H9 (cell line): ENCODE data around the gene TMEM238. TPM values are rescaled to one million over a fixed set of nuclear protein-coding genes. Genes with fewer than 3 reads are reported as not detected.

ENCODE experiments used
- DNase-seq: peaks from one replicate; pipeline ENCODE4 v3.0.0-alpha.2; 2017
- H2AFZ ChIP-seq: one replicate; pipeline ENCODE4 v1.6.1; 2013; ENCODE audit warnings: mild to moderate bottlenecking, low read length, control low read depth, moderate library complexity
- H2AK5ac ChIP-seq: 2 replicates; pipeline ENCODE4 v1.6.1; 2013; ENCODE audit warnings: low read length, control low read depth, mixed read lengths; ENCODE audit not compliant: insufficient read length
- H2BK120ac ChIP-seq: one replicate; pipeline ENCODE4 v1.6.1; 2013; ENCODE audit warnings: low read depth, mild to moderate bottlenecking, low read length, control low read depth, inconsistent platforms; ENCODE audit not compliant: poor library complexity, severe bottlenecking
- H2BK12ac ChIP-seq: 2 replicates; pipeline ENCODE4 v1.6.1; 2013; ENCODE audit warnings: low read length, control low read depth, mixed read lengths, low read depth; ENCODE audit not compliant: insufficient read length
- H2BK15ac ChIP-seq: 2 replicates; pipeline ENCODE4 v1.6.1; 2013; ENCODE audit warnings: low read depth, low read length, control low read depth
- H2BK20ac ChIP-seq: one replicate; pipeline ENCODE4 v1.6.1; 2013; ENCODE audit warnings: low read depth, mild to moderate bottlenecking, low read length, control low read depth, inconsistent platforms; ENCODE audit not compliant: poor library complexity, severe bottlenecking
- H2BK5ac ChIP-seq: 2 replicates; pipeline ENCODE4 v1.6.1; 2013; ENCODE audit warnings: low read length, control low read depth, mixed read lengths; ENCODE audit not compliant: insufficient read length
- H3K14ac ChIP-seq: 2 replicates; pipeline ENCODE4 v1.6.1; 2013; ENCODE audit warnings: low read length, control low read depth; ENCODE audit not compliant: insufficient read depth
- H3K18ac ChIP-seq: 2 replicates; pipeline ENCODE4 v1.6.1; 2013; ENCODE audit warnings: low read depth, mild to moderate bottlenecking, mixed read lengths, low read length, control low read depth; ENCODE audit not compliant: insufficient read length
- H3K23ac ChIP-seq: 2 replicates; pipeline ENCODE4 v1.6.1; 2013; ENCODE audit warnings: low read length, control low read depth, mixed read lengths, low read depth; ENCODE audit not compliant: insufficient read length
- H3K23me2 ChIP-seq: 2 replicates; pipeline ENCODE4 v1.6.1; 2013; ENCODE audit warnings: low read depth, mild to moderate bottlenecking, mixed read lengths, low read length, control low read depth; ENCODE audit not compliant: insufficient read length, poor library complexity, severe bottlenecking
- H3K27ac ChIP-seq: 2 replicates; pipeline ENCODE4 v1.5.1; 2013; ENCODE audit warnings: low read length, control low read depth, mixed read lengths, low read depth; ENCODE audit not compliant: insufficient read length
- H3K27me3 ChIP-seq: 2 replicates; pipeline ENCODE4 v1.6.1; 2013; ENCODE audit warnings: low read length, control low read depth, inconsistent platforms; ENCODE audit not compliant: insufficient read depth
- H3K4ac ChIP-seq: 2 replicates; pipeline ENCODE4 v1.6.1; 2013; ENCODE audit warnings: low read depth, mild to moderate bottlenecking, control low read depth, inconsistent platforms, low read length, moderate library complexity
- H3K4me1 ChIP-seq: 2 replicates; pipeline ENCODE4 v1.6.1; 2013; ENCODE audit warnings: low read length, control low read depth, inconsistent platforms; ENCODE audit not compliant: insufficient read depth
- H3K4me2 ChIP-seq: 2 replicates; pipeline ENCODE4 v1.6.1; 2013; ENCODE audit warnings: low read length, control low read depth, mixed read lengths; ENCODE audit not compliant: insufficient read length, insufficient read depth
- H3K56ac ChIP-seq: 2 replicates; pipeline ENCODE4 v1.6.1; 2013; ENCODE audit warnings: low read depth, mild to moderate bottlenecking, mixed read lengths, low read length, control low read depth; ENCODE audit not compliant: insufficient read length
- H3K79me1 ChIP-seq: 2 replicates; pipeline ENCODE4 v1.6.1; 2013; ENCODE audit warnings: low read depth, mild to moderate bottlenecking, moderate library complexity, low read length, control low read depth, inconsistent platforms; ENCODE audit not compliant: insufficient read depth, poor library complexity, severe bottlenecking
- H3K79me2 ChIP-seq: 2 replicates; pipeline ENCODE4 v1.6.1; 2013; ENCODE audit warnings: low read length, control low read depth, inconsistent platforms; ENCODE audit not compliant: insufficient read depth
- H3K9ac ChIP-seq: 2 replicates; pipeline ENCODE4 v1.6.1; 2013; ENCODE audit warnings: low read length, control low read depth, mixed read lengths; ENCODE audit not compliant: insufficient read length; ENCODE audit errors: extremely low read depth
- H3K9me3 ChIP-seq: one replicate; pipeline ENCODE4 v1.6.1; 2013; ENCODE audit warnings: low read depth, low read length, inconsistent platforms; ENCODE audit not compliant: control insufficient read depth
- H3T11ph ChIP-seq: one replicate; pipeline ENCODE4 v1.6.1; 2013; ENCODE audit warnings: mild to moderate bottlenecking, low read length, control low read depth, inconsistent platforms
- H4K20me1 ChIP-seq: one replicate; pipeline ENCODE4 v1.6.1; 2013; ENCODE audit not compliant: control insufficient read depth, insufficient read length, insufficient read depth
- H4K5ac ChIP-seq: 2 replicates; pipeline ENCODE4 v1.6.1; 2013; ENCODE audit warnings: low read depth, mild to moderate bottlenecking, mixed read lengths, low read length, control low read depth; ENCODE audit not compliant: insufficient read length
- H4K8ac ChIP-seq: replicated peaks from 2 replicates; pipeline ENCODE4 v1.6.1; 2013; ENCODE audit warnings: low read length, control low read depth, mixed read lengths, low read depth; ENCODE audit not compliant: insufficient read length
- H4K91ac ChIP-seq: 2 replicates; pipeline ENCODE4 v1.6.1; 2013; ENCODE audit warnings: low read depth, mild to moderate bottlenecking, moderate library complexity, mixed read lengths, low read length, control low read depth; ENCODE audit not compliant: insufficient read length
- H3K27ac Mint-ChIP-seq, 3 experiments: 2 replicates in 2 of 3; 3 replicates in 1 of 3; pipeline ENCODE4 v1.8.0; 2020 to 2021; ENCODE audit warnings: mixed read lengths in 3 of 3, mild to moderate bottlenecking in 1 of 3, moderate library complexity in 1 of 3
- H3K27me3 Mint-ChIP-seq: 2 replicates; pipeline ENCODE4 v1.8.0; 2021; ENCODE audit warnings: low read depth, mild to moderate bottlenecking, moderate library complexity, mixed read lengths
- H3K36me3 Mint-ChIP-seq, 3 experiments: 2 replicates in 2 of 3; 3 replicates in 1 of 3; pipeline ENCODE4 v1.8.0; 2020 to 2021; ENCODE audit warnings: low read depth in 3 of 3, mixed read lengths in 3 of 3; ENCODE audit not compliant: insufficient read depth in 1 of 3
- H3K4me1 Mint-ChIP-seq, 2 experiments: 2 replicates each; pipeline ENCODE4 v1.8.0; 2020; ENCODE audit warnings: mixed read lengths in 2 of 2
- H3K4me3 Mint-ChIP-seq, 2 experiments: 2 replicates in 1 of 2; 3 replicates in 1 of 2; pipeline ENCODE4 v1.8.0; 2020 to 2021; ENCODE audit warnings: mild to moderate bottlenecking in 2 of 2, mixed read lengths in 2 of 2, moderate library complexity in 1 of 2
- H3K9me3 Mint-ChIP-seq, 2 experiments: 2 replicates in 1 of 2; 3 replicates in 1 of 2; pipeline ENCODE4 v1.8.0; 2020; ENCODE audit warnings: mild to moderate bottlenecking in 2 of 2, mixed read lengths in 2 of 2, moderate library complexity in 1 of 2
- CTCF ChIP-seq: fragments of 200-600 bp; sonication (generic); conservative IDR thresholded peaks from 3 replicates; pipeline ENCODE4 v1.8.0; 2021; ENCODE audit warnings: antibody characterized with exemption, mild to moderate bottlenecking
- WGBS: extraction: QIAGEN DNeasy Blood & Tissue Kit; methylation state at CpG from one replicate; pipeline ENCODE4 v1.1.7; 2013; ENCODE audit warnings: missing lambda C conversion rate, low lambda C conversion rate, mixed read lengths; ENCODE audit not compliant: insufficient read length; ENCODE audit errors: extremely low coverage; 5-methylcytosine and 5-hydroxymethylcytosine counted together
- total RNA-seq: library from RNA; stranded (reverse); gene quantifications from 2 replicates; pipeline ENCODE4 v1.2.1, GENCODE V29; 2021

TMEM238 gene
- total RNA-seq, 1 experiment from 2014 or later = 4.8 TPM

GRCh38 chr19:55362990-55363716 is 20.9 kb downstream of the TMEM238 start, which contains the start of gene GARIN5B:
GARIN5B (minus strand) TSS chr19:55363260; CDS start chr19:55363066, 194 bp downstream.
- Mint-ChIP-seq H3K27ac (peak within 1 kb of the TSS in 1 of 3 experiments; percentile 35; a peak in 1 of 7 replicates), H3K4me1 (peaks cover 12 to 26% of the 10 kb centered on the region in 2 experiments), H3K27me3 (peaks cover 55% of the 10 kb centered on the region), H3K4me3 (peak within 1 kb of the TSS in 1 of 2 experiments; percentile 54; a peak in 2 of 5 replicates), H3K36me3 (no peaks in the 10 kb centered on the region), H3K9me3 (no peaks in the 10 kb centered on the region)
- no CpG with 5 or more reads among the region's 27 CpGs for WGBS
- no peak within 1 kb of the TSS for H2BK15ac ChIP-seq
- H3K4ac ChIP-seq = no peak within 1 kb of the TSS
- DNase-seq = no peak
- no peak within 1 kb of the TSS for H3K9ac ChIP-seq
- no peaks in the 10 kb centered on the region for H3K9me3 ChIP-seq
- H2BK120ac ChIP-seq = no peak within 1 kb of the TSS
- H4K20me1 ChIP-seq = no peaks in the 10 kb centered on the region
- no peak within 1 kb of the TSS for H4K5ac ChIP-seq
- H3K56ac ChIP-seq = no peak within 1 kb of the TSS
- H3K79me1 ChIP-seq = no peaks in the 10 kb centered on the region
- H4K8ac ChIP-seq = no peak within 1 kb of the TSS
- H3K4me1 ChIP-seq = no peaks in the 10 kb centered on the region
- H2AK5ac ChIP-seq = no peak within 1 kb of the TSS
- peak within 1 kb of the TSS; percentile 57 for H3K18ac ChIP-seq
- H2BK12ac ChIP-seq = no peak within 1 kb of the TSS
- H3T11ph ChIP-seq = no peak within 1 kb of the TSS
- H3K23me2 ChIP-seq = no peaks in the 10 kb centered on the region
- H3K79me2 ChIP-seq = no peaks in the 10 kb centered on the region
- no peak for TF ChIP-seq CTCF
- no peak within 1 kb of the TSS for H3K27ac ChIP-seq
- H3K23ac ChIP-seq = no peak within 1 kb of the TSS
- no peaks in the 10 kb centered on the region; the same call in 1 of the 2 replicates for H3K27me3 ChIP-seq
- H2AFZ ChIP-seq = no peak within 1 kb of the TSS
- H4K91ac ChIP-seq = no peak within 1 kb of the TSS
- H2BK20ac ChIP-seq = no peak within 1 kb of the TSS
- peak within 1 kb of the TSS; percentile 6; the same call in 1 of the 2 replicates for H3K14ac ChIP-seq
- no peak within 1 kb of the TSS for H2BK5ac ChIP-seq
- no peak within 1 kb of the TSS for H3K4me2 ChIP-seq
